PC-9 (cell line): ENCODE measurements around the gene VPS4A. TPM values are rescaled to one million over a fixed set of nuclear protein-coding genes. Genes with fewer than 3 reads are reported as not detected.
"Not testable (repeated sequence)": the region's sequence is repeated elsewhere in the genome, so short reads cannot be mapped to it uniquely, and the experiment has no call there.

Experiments used
- BruUV-seq: library from RNA; stranded (reverse); fragments of 400-500 nt; replicated peaks from 2 replicates; lab custom pipeline; 2021; lab: Mats Ljungman, UMichigan
- CTCF ChIA-PET: fragments of 300-600 bp; sonication (Branson Sonifier 250); formaldehyde crosslinking; loops from one replicate; lab custom pipeline; 2022; ENCODE audit warnings: antibody characterized with exemption; lab: Charles Lee
- POLR2A ChIA-PET: fragments of 300-600 bp; sonication (Branson Sonifier 250); formaldehyde crosslinking; loops from one replicate; lab custom pipeline; 2022; ENCODE audit warnings: antibody characterized with exemption; ENCODE audit not compliant: unreplicated experiment; lab: Charles Lee
- DNase-seq, 2 experiments: peaks; one replicate each; pipeline versions ENCODE4 v3.0.0 to v3.0.0-alpha.2; 2015 to 2022; ENCODE audit warnings: mixed read lengths in 1 of 2
- H2AFZ ChIP-seq: fragments of 200-600 bp; sonication (generic); 2 replicates; pipeline ENCODE4 v1.8.1; 2017; ENCODE audit warnings: antibody characterized with exemption
- H3F3A ChIP-seq: fragments of 200-600 bp; sonication (generic); 2 replicates; pipeline ENCODE4 v1.8.1; 2017; ENCODE audit warnings: antibody characterized with exemption, mild to moderate bottlenecking, low read depth; ENCODE audit not compliant: insufficient read depth
- H3K27ac ChIP-seq: fragments of 200-600 bp; sonication (generic); 2 replicates; pipeline ENCODE4 v1.6.1; 2016; ENCODE audit warnings: mixed run types
- H3K27me3 ChIP-seq: fragments of 200-600 bp; sonication (generic); 2 replicates; pipeline ENCODE4 v1.6.1; 2016; ENCODE audit warnings: low read depth, mixed run types; ENCODE audit not compliant: insufficient read depth
- H3K36me3 ChIP-seq: fragments of 200-600 bp; sonication (generic); 2 replicates; pipeline ENCODE4 v1.6.1; 2016; ENCODE audit warnings: low read depth, mixed run types
- H3K4me1 ChIP-seq: fragments of 200-600 bp; sonication (generic); replicated peaks from 2 replicates; pipeline ENCODE4 v1.6.1; 2016; ENCODE audit warnings: mixed run types; ENCODE audit not compliant: insufficient read depth
- H3K4me2 ChIP-seq: fragments of 200-600 bp; sonication (generic); 2 replicates; pipeline ENCODE4 v1.6.1; 2017; ENCODE audit warnings: mixed run types
- H3K4me3 ChIP-seq: fragments of 200-600 bp; sonication (generic); 2 replicates; pipeline ENCODE4 v1.6.1; 2016; ENCODE audit warnings: mixed run types
- H3K79me2 ChIP-seq: fragments of 200-600 bp; sonication (generic); 2 replicates; pipeline ENCODE4 v1.6.1; 2017; ENCODE audit warnings: low read depth, mixed run types
- H3K9me2 ChIP-seq: fragments of 200-600 bp; sonication (generic); 2 replicates; pipeline ENCODE4 v1.8.1; 2017; ENCODE audit warnings: mild to moderate bottlenecking; ENCODE audit not compliant: insufficient read depth
- H3K9me3 ChIP-seq: fragments of 200-600 bp; sonication (generic); 2 replicates; pipeline ENCODE4 v1.8.1; 2016; ENCODE audit warnings: low read depth; ENCODE audit not compliant: insufficient read depth
- H4K20me1 ChIP-seq: fragments of 200-600 bp; sonication (generic); 2 replicates; pipeline ENCODE4 v1.8.1; 2017; ENCODE audit not compliant: insufficient read depth
- CTCF ChIP-seq: fragments of 200-600 bp; sonication (generic); conservative IDR thresholded peaks from 2 replicates; pipeline ENCODE4 v1.6.1; 2017; ENCODE audit warnings: mixed run types, antibody characterized with exemption, mild to moderate bottlenecking, moderate library complexity
- EZH2 ChIP-seq: fragments of 200-600 bp; sonication (generic); IDR thresholded peaks from 2 replicates; pipeline ENCODE4 v1.8.0; 2017; ENCODE audit warnings: antibody characterized with exemption, low read depth
- intact Hi-C: fragments of 100-400 bp; cut with micrococcal nuclease; formaldehyde crosslinking; loops from one replicate; pipeline ENCODE4 v1.10.0; 2022; ENCODE audit not compliant: unreplicated experiment
- total RNA-seq: library from RNA; stranded (reverse); gene quantifications from 2 replicates; pipeline ENCODE4 v1.2.3, GENCODE V29; 2021

VPS4A gene
- total RNA-seq, 1 experiment from 2014 or later, result 26.7 TPM

- ChIA-PET POLR2A (no interaction called here), CTCF (no interaction called here)
- Histone ChIP-seq H3F3A (peaks cover 6% of the 10 kb centered on the region; the same call in 1 of the 2 replicates), H3K27ac (no peak overlapping the region), H3K9me3 (no peaks in the 10 kb centered on the region), H3K4me1 (no peaks in the 10 kb centered on the region), H3K36me3 (no peaks in the 10 kb centered on the region), H3K4me3 (no peak overlapping the region), H3K9me2 (no peaks in the 10 kb centered on the region), H3K27me3 (no peaks in the 10 kb centered on the region), H2AFZ (no peak overlapping the region), H3K4me2 (no peak overlapping the region), H4K20me1 (no peaks in the 10 kb centered on the region), H3K79me2 (no peaks in the 10 kb centered on the region)
- DNase-seq, result no peak
- intact Hi-C loops, result no loop called here
- BruUV-seq, result no TSS peak
- TF ChIP-seq EZH2, result no peak
Observed at GRCh38 chr16:69349536-69349935, 38.4 kb downstream of the VPS4A start.

- H3K27me3 ChIP-seq, result no peaks in the 10 kb centered on the region
- TF ChIP-seq CTCF (no peak), EZH2 (no peak)
- DNase-seq, result no peak
- no peak overlapping the region for H2AFZ ChIP-seq
- H3K79me2 ChIP-seq, result no peaks in the 10 kb centered on the region
- no peaks in the 10 kb centered on the region for H4K20me1 ChIP-seq
- no peak overlapping the region for H3K27ac ChIP-seq
- H3K9me2 ChIP-seq, result no peaks in the 10 kb centered on the region
- intact Hi-C loops, result no loop called here
- peaks cover 5% of the 10 kb centered on the region for H3K36me3 ChIP-seq
- CTCF ChIA-PET, result no interaction called here
- POLR2A ChIA-PET, result interaction anchor here (0.6 kb wide), 1 partner anchor 30 kb away, joined by 9 read pairs; no protein-coding TSS in a partner anchor
- no peak overlapping the region for H3K4me2 ChIP-seq
- no peaks in the 10 kb centered on the region for H3K9me3 ChIP-seq
- H3F3A ChIP-seq, result peaks cover 4% of the 10 kb centered on the region; the same call in 1 of the 2 replicates
- H3K4me1 ChIP-seq, result no peaks in the 10 kb centered on the region
- H3K4me3 ChIP-seq, result no peak overlapping the region
- no TSS peak for BruUV-seq
Observed at GRCh38 chr16:69350536-69351133, 39.5 kb downstream of the VPS4A start.

- no peak for TF ChIP-seq CTCF
- TF ChIP-seq EZH2, result no peak
- no peak for DNase-seq
- Histone ChIP-seq H3K36me3 (peaks cover 5% of the 10 kb centered on the region), H3K4me1 (no peaks in the 10 kb centered on the region), H3F3A (peaks cover 4% of the 10 kb centered on the region; the same call in 1 of the 2 replicates), H3K27ac (no peak within 1 kb of the TSS), H3K4me3 (no peak within 1 kb of the TSS), H3K9me2 (no peaks in the 10 kb centered on the region), H4K20me1 (no peaks in the 10 kb centered on the region), H3K4me2 (no peak within 1 kb of the TSS), H2AFZ (no peak within 1 kb of the TSS), H3K79me2 (no peaks in the 10 kb centered on the region), H3K27me3 (no peaks in the 10 kb centered on the region), H3K9me3 (no peaks in the 10 kb centered on the region)
- CTCF ChIA-PET, result no interaction called here
- POLR2A ChIA-PET, result no interaction called here
- intact Hi-C loops, result no loop called here
- no TSS peak for BruUV-seq
Observed at GRCh38 chr16:69351309-69352027, 40.3 kb downstream of the VPS4A start, which contains the start of gene TMED6. TSS of gene TMED6 (minus strand) at chr16:69351786. CDS start at chr16:69351753, 33 bp downstream.

- H3K4me1 ChIP-seq, CTCF ChIA-PET, intact Hi-C loops, H3K4me3 ChIP-seq, H3K4me2 ChIP-seq, H2AFZ ChIP-seq, H4K20me1 ChIP-seq, H3K9me3 ChIP-seq, H3K79me2 ChIP-seq, H3K27ac ChIP-seq, BruUV-seq, H3K27me3 ChIP-seq, H3K9me2 ChIP-seq: not testable (repeated sequence)
- peaks cover 11% of the 10 kb centered on the region for H3K36me3 ChIP-seq
- peaks cover 19% of the 10 kb centered on the region; the same call in 1 of the 2 replicates for H3F3A ChIP-seq
- DNase-seq, result peak in 1 of 2 experiments; percentile 9
- POLR2A ChIA-PET, result interaction anchor here (0.6 kb wide), 1 partner anchor 29 kb away, joined by 3 read pairs; no protein-coding TSS in a partner anchor
Observed at GRCh38 chr16:69360070-69360469, 48.9 kb downstream of the VPS4A start.
